Brain microvascular endothelial cell (primary cell): ENCODE data around the gene PSD4.
A peak's percentile ranks its signal among the peaks of the same experiment; 100 is the strongest.

Experiments
- DNase-seq: peaks from one replicate; pipeline ENCODE4 v3.0.0-alpha.2; 2020
- H3K27ac ChIP-seq: fragments of 250-450 bp; sonication (Bioruptor Pico); 2 replicates; pipeline ENCODE4 v1.5.1; 2020; ENCODE audit warnings: mild to moderate bottlenecking, moderate library complexity
- H3K27me3 ChIP-seq: fragments of 250-450 bp; sonication (Bioruptor Pico); replicated peaks from 2 replicates; pipeline ENCODE4 v1.5.1; 2020; ENCODE audit warnings: mild to moderate bottlenecking
- H3K36me3 ChIP-seq: fragments of 250-450 bp; sonication (Bioruptor Pico); replicated peaks from 2 replicates; pipeline ENCODE4 v1.5.1; 2020; ENCODE audit warnings: mild to moderate bottlenecking
- H3K4me3 ChIP-seq: 2 replicates; pipeline ENCODE4 v1.5.1; 2011; ENCODE audit warnings: low read depth, mild to moderate bottlenecking, control low read depth, low read length, moderate library complexity
- in situ Hi-C: cut with HindIII; loops from 2 replicates; pipeline ENCODE4 v1.10.0; 2017; ENCODE audit warnings: low sequenced_read_pairs, low pct_ligation_motif_present
- TF ChIP-seq, protein P1 (sequence below): IDR thresholded peaks from 2 replicates; pipeline ENCODE4 v1.5.1; 2011; ENCODE audit warnings: low read depth, mild to moderate bottlenecking, moderate library complexity, low read length, control low read depth, inconsistent platforms; ENCODE audit errors: missing control alignments

PSD4 gene

DNA sequence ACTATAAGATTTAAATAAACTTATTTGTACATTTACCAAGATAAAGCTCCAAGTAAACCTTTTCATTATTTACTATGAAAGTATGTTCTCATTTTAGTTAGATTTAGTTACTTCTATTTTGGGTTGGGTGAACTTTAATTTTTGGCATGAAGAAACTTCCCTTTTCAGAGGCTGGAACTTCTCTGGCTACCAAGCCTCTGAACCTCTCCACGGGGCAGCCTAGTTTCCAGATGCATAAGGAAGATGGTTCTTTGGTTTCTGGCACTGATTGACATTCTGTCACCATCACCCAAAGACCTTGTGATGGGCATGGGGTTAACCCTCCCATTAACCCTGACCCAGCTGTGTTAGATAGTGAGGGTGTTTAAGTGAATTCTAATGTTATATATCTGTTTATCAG, 17.1 kb downstream of the PSD4 start:
- in situ Hi-C loops, result no loop called here
- no peak overlapping the region for H3K27ac ChIP-seq
- DNase-seq, result no peak

DNA sequence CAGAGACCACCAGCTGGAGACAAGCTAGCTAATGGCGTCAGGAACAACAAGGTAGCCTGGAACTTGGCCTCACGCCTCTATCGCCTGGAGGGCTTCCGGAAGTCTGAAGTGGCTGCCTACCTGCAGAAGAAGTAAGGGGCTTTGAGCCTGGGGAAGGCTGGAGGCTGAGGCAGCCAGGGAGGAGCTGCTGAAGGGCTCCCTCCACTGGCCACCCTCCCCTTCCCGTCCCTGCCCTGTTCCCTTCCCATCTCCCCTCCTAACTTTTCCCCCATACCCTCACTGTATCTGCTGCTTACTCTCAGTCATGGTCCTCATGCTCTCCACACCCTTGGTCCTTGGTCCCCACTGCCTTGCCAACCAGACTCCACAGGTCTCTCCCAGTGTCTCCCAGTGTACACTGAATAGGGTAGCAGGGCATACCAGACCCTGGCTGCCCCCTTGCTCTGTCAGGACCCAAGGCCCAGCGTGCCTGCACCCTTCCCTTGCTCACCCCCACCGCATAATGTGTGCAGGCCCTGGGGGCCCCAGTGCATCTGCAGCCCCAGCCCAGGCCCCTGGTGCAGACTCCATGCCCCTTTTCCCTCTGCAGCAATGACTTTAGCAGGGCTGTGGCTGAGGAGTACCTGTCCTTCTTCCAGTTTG, 18.8 kb downstream of the PSD4 start:
- in situ Hi-C loops, result no loop called here
- Histone ChIP-seq H3K27ac (no peak overlapping the region), H3K27me3 (no peaks in the 10 kb centered on the region), H3K4me3 (no peak overlapping the region), H3K36me3 (no peaks in the 10 kb centered on the region)
- no peak for DNase-seq
- TF ChIP-seq, protein P1, sequence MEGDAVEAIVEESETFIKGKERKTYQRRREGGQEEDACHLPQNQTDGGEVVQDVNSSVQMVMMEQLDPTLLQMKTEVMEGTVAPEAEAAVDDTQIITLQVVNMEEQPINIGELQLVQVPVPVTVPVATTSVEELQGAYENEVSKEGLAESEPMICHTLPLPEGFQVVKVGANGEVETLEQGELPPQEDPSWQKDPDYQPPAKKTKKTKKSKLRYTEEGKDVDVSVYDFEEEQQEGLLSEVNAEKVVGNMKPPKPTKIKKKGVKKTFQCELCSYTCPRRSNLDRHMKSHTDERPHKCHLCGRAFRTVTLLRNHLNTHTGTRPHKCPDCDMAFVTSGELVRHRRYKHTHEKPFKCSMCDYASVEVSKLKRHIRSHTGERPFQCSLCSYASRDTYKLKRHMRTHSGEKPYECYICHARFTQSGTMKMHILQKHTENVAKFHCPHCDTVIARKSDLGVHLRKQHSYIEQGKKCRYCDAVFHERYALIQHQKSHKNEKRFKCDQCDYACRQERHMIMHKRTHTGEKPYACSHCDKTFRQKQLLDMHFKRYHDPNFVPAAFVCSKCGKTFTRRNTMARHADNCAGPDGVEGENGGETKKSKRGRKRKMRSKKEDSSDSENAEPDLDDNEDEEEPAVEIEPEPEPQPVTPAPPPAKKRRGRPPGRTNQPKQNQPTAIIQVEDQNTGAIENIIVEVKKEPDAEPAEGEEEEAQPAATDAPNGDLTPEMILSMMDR, result peak; percentile 52

More for the DNA sequence above, 17.1 kb downstream of the PSD4 start:
- no peak overlapping the region for H3K4me3 ChIP-seq
- no peaks in the 10 kb centered on the region for H3K36me3 ChIP-seq
- TF ChIP-seq, protein P1, result no peak
- H3K27me3 ChIP-seq, result no peaks in the 10 kb centered on the region

DNA sequence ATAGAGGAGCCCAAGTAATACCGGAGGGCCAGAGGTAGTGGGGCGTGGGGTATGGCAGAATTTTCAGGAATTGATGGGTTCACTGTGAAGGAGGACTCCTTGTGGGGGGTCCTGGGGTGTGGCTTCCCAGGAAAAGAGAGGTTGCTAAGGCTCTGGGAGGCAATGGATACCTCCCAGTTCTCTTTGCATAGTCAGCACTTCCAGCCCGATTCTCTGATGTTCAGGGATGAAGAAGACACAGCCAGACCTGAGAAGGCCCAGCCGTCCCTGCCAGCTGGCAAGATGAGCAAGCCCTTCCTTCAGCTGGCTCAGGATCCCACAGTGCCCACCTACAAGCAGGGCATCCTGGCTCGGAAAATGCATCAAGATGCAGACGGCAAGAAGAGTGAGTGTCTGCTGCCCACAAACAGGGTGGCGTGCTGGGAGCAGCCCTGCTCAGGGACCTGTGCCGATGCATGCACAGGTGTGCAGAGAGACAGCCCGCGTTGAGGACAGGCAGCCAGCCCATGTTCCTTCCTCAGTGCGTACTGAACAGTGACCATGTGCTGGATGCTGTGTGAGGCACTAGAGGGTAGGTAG, 22.2 kb downstream of the PSD4 start:
- Histone ChIP-seq H3K4me3 (no peak overlapping the region), H3K27me3 (no peaks in the 10 kb centered on the region), H3K36me3 (no peaks in the 10 kb centered on the region), H3K27ac (no peak overlapping the region)
- TF ChIP-seq, protein P1, result no peak
- DNase-seq, result no peak
- in situ Hi-C loops, result no loop called here

DNA sequence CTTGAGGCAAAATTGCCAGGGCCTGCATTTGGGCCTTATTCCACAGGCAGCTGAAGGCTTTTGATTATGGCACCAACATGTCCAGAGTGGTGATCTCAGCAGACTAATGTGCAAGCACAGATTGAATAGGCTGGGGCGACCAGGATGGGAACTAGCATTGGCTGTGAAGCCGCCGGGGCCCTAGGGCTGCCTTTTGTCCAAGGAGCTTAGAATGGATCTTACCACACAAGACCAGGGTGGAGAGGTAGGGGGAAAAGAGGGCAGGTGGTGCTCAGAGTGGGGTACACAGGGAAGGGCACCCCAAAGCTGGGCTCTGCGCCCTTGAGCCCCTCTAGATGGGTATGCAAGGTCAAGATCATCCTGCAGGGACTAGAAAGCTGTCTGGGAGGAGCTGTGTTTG, 23.1 kb downstream of the PSD4 start:
- in situ Hi-C loops, result no loop called here
- Histone ChIP-seq H3K36me3 (no peaks in the 10 kb centered on the region), H3K27me3 (no peaks in the 10 kb centered on the region), H3K27ac (no peak overlapping the region), H3K4me3 (no peak overlapping the region)
- TF ChIP-seq, protein P1, result no peak
- DNase-seq, result no peak

DNA sequence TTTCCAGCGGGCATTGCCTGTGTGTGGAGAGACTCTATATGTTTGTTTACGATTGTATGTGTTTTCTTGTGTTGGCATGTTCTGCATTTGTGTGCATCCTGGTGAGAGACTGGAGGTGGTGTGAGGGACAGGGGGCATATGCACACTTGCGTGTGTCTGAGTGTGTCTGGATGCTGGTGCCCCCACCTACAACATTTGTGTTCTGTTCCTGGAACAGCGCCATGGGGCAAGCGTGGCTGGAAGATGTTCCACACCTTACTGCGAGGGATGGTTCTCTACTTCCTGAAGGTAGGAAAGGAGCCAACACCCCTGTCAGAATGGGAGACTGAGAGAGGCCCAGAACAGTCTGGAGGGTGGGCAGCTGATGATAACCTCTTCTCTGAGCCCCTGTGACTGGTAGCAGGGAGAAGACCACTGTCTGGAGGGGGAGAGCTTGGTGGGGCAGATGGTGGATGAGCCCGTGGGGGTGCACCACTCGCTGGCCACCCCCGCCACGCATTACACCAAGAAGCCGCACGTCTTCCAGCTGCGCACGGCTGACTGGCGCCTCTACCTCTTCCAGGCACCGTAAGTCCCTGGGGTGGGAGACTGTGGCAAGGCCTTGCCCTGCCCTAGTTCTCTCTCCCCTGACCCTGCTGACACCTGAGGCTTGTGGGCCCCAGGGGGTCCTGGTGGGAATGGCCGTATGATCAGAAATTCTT, 23.7 kb downstream of the PSD4 start:
- H3K27ac ChIP-seq, result no peak overlapping the region
- in situ Hi-C loops, result no loop called here
- TF ChIP-seq, protein P1, result no peak
- H3K4me3 ChIP-seq, result no peak overlapping the region
- no peak for DNase-seq
- no peaks in the 10 kb centered on the region for H3K36me3 ChIP-seq
- H3K27me3 ChIP-seq, result no peaks in the 10 kb centered on the region
